Measurements from ENCODE around the gene DCC. TPM values are rescaled to one million over a fixed set of nuclear protein-coding genes. Genes with fewer than 3 reads are reported as not detected.

The DCC gene
- total and polyA plus RNA-seq, 2 of the 8 experiments (the other 6 are each of a cell fraction or from before 2014, with no cell fraction given) = 0.14 to 1.4 TPM

DNA sequence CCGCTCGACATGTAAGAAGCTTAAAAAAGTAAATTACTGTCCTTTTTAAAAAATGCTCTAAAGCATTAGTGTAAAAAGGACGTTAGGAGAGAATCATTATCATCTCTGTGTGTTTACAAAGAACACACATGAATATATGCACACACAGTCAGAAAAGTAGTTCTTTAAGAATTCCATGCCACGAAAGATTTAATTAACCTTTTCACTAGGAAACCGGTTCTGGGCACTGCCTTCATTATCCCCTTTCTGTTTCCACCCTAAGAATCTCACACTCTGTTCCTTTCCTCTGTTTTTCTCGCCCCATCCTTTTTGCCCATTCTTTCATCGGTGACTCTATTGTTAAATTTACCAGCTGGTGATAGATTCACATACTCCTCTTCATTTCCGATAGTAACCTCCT is 338.6 kb downstream of the DCC start (continued):
- TF ChIP-seq JUN (IDR thresholded peaks at IDR 0.05; ENCODE audit: low read depth, low read length) (no peak), BCL11A (IDR thresholded peaks at IDR 0.05; ENCODE audit: low read depth in 2 of 2, low read length in 2 of 2) (no peak), RXRA (IDR thresholded peaks at IDR 0.05; ENCODE audit: insufficient read depth, low read depth, low read length) (no peak), ASH2L (IDR thresholded peaks at IDR 0.05; ENCODE audit: low read length) (no peak)

Data from H1 (cell line).